HepG2 (cell line): Measurements from ENCODE around the gene SERPINA3. TPM values are rescaled to one million over a fixed set of nuclear protein-coding genes. Genes with fewer than 3 reads are reported as not detected.

Experiments used
- CHCHD3 ChIP-seq: sonication (generic); formaldehyde crosslinking; IDR thresholded peaks from 2 replicates; pipeline ENCODE4 v1.8.0; 2022; ENCODE audit warnings: mild to moderate bottlenecking, missing genetic modification reagents, moderate library complexity
- EHMT2 ChIP-seq: fragments of 200-600 bp; sonication (generic); IDR thresholded peaks from 2 replicates; pipeline ENCODE4 v1.7.0; 2017; ENCODE audit warnings: antibody characterized with exemption, low read depth, low read length, borderline replicate concordance
- FOSL2 ChIP-seq: sonication (generic); formaldehyde crosslinking; IDR thresholded peaks from 2 replicates; pipeline ENCODE4 v1.4.0; 2020; ENCODE audit warnings: missing genetic modification reagents
- FOXA1 ChIP-seq, 2 experiments: fragments of 450-650 bp in 1 of 2; sonication (generic) in 1 of 2; formaldehyde crosslinking in 1 of 2; IDR thresholded peaks; 2 replicates each; pipeline versions ENCODE4 v1.4.0 to v1.6.1; 2016 to 2020; ENCODE audit warnings: missing genetic modification reagents in 1 of 2
- HNF4A ChIP-seq: sonication (generic); formaldehyde crosslinking; IDR thresholded peaks from 2 replicates; pipeline ENCODE4 v1.4.0; 2020; ENCODE audit warnings: missing genetic modification reagents
- RELA ChIP-seq: sonication (generic); formaldehyde crosslinking; IDR thresholded peaks from 2 replicates; pipeline ENCODE4 v1.4.0; 2020; ENCODE audit warnings: missing genetic modification reagents
- REPIN1 ChIP-seq: sonication (generic); formaldehyde crosslinking; IDR thresholded peaks from 2 replicates; pipeline ENCODE4 v1.8.0; 2022; ENCODE audit warnings: missing genetic modification reagents, low read depth, mild to moderate bottlenecking, borderline replicate concordance
- RXRB ChIP-seq: IDR thresholded peaks from 2 replicates; pipeline ENCODE4 v1.6.1; 2016; ENCODE audit warnings: borderline replicate concordance, missing genetic modification reagents, missing compliant biosample characterization
- SIN3B ChIP-seq: fragments of 150-350 bp; IDR thresholded peaks from 2 replicates; pipeline ENCODE4 v1.6.1; 2014; ENCODE audit warnings: low read length
- SMARCE1 ChIP-seq: fragments of 450-650 bp; IDR thresholded peaks from 2 replicates; pipeline ENCODE4 v1.6.1; 2017; ENCODE audit warnings: borderline replicate concordance
- STAG1 ChIP-seq: sonication (generic); formaldehyde crosslinking; IDR thresholded peaks from 2 replicates; pipeline ENCODE4 v1.4.0; 2020; ENCODE audit warnings: missing genetic modification reagents
- TBL1XR1 ChIP-seq: fragments of 150-350 bp; IDR thresholded peaks from 2 replicates; pipeline ENCODE4 v1.6.1; 2014; ENCODE audit warnings: borderline replicate concordance, low read length; ENCODE audit not compliant: partially characterized antibody
- TCF7 ChIP-seq: sonication (generic); IDR thresholded peaks from 2 replicates; pipeline ENCODE4 v1.6.1; 2016; ENCODE audit warnings: antibody characterized with exemption, low read depth
- TOE1 ChIP-seq: sonication (generic); formaldehyde crosslinking; IDR thresholded peaks from 2 replicates; pipeline ENCODE4 v1.4.0; 2020; ENCODE audit warnings: mild to moderate bottlenecking, missing genetic modification reagents
- YEATS4 ChIP-seq: sonication (generic); formaldehyde crosslinking; IDR thresholded peaks from 2 replicates; pipeline ENCODE4 v1.4.0; 2020; ENCODE audit warnings: missing genetic modification reagents, borderline replicate concordance
- ZFX ChIP-seq: sonication (generic); formaldehyde crosslinking; IDR thresholded peaks from 2 replicates; pipeline ENCODE4 v1.4.0; 2020; ENCODE audit warnings: mild to moderate bottlenecking, low read depth, missing genetic modification reagents, moderate library complexity
- ZNF253 ChIP-seq: sonication (generic); formaldehyde crosslinking; IDR thresholded peaks from 2 replicates; pipeline ENCODE4 v1.8.0; 2022; ENCODE audit warnings: mild to moderate bottlenecking, missing genetic modification reagents, borderline replicate concordance
- ZNF292 ChIP-seq: sonication (generic); formaldehyde crosslinking; IDR thresholded peaks from 2 replicates; pipeline ENCODE4 v1.8.1; 2022; ENCODE audit warnings: mild to moderate bottlenecking, low read depth, missing genetic modification reagents, borderline replicate concordance
- ZNF407 ChIP-seq: sonication (generic); formaldehyde crosslinking; IDR thresholded peaks from one replicate; pipeline ENCODE4 v1.5.1; 2020; ENCODE audit warnings: mild to moderate bottlenecking, missing genetic modification reagents; ENCODE audit errors: not compliant biosample characterization
- ZNF549 ChIP-seq: sonication (generic); formaldehyde crosslinking; IDR thresholded peaks from 2 replicates; pipeline ENCODE4 v1.5.0; 2020; ENCODE audit warnings: missing genetic modification reagents
- ZNF720 ChIP-seq: sonication (generic); formaldehyde crosslinking; IDR thresholded peaks from 2 replicates; pipeline ENCODE4 v1.4.0; 2020; ENCODE audit warnings: missing genetic modification reagents
- ZNF775 ChIP-seq: sonication (generic); formaldehyde crosslinking; IDR thresholded peaks from 2 replicates; pipeline ENCODE4 v1.4.0; 2020; ENCODE audit warnings: missing genetic modification reagents, mild to moderate bottlenecking, moderate library complexity, borderline replicate concordance
- polyA plus RNA-seq, 8 experiments: library from polyadenylated mRNA; depleted of rRNA in 3 of 8; stranded (reverse) in 7 of 8; unstranded in 1 of 8; fragments of >200 nt; fragmentation: Illumina TruSeq in 4 of 8; extraction: Trizol in 4 of 8; gene quantifications; 2 replicates each; pipeline versions ENCODE4 v1.2.1 to v1.2.3, GENCODE V29; 2011 to 2016; ENCODE audit warnings: low read depth in 4 of 8, missing spikeins in 1 of 8, mixed read lengths in 1 of 8; ENCODE audit not compliant: insufficient read depth in 1 of 8
- total RNA-seq, 5 experiments: library from RNA; depleted of rRNA; stranded (reverse); fragments of >200 nt; fragmentation: Illumina TruSeq; extraction: Trizol; gene quantifications; 2 replicates each; pipeline ENCODE4 v1.2.3, GENCODE V29; 2016; ENCODE audit warnings: low read depth in 1 of 5

SERPINA3 gene
- total and polyA plus RNA-seq, 2 of the 13 experiments (the other 11 are each of a cell fraction or from before 2014, with no cell fraction given) = 825 to 2,200 TPM

- TF ChIP-seq TCF7 (no peak), REPIN1 (CRISPR knock-in tag) (no peak), RXRB (0 out of 2 replicates have a peak, but pooled peaks have one; percentile 12), RELA (no peak), FOXA1 (IDR thresholded peaks at IDR 0.05) (no peak), FOXA1 (CRISPR knock-in tag; IDR thresholded peaks at IDR 0.05) (no peak; the same call in 1 of the 2 replicates), FOSL2 (CRISPR knock-in tag) (peak; percentile 86), STAG1 (CRISPR knock-in tag) (no peak), SMARCE1 (no peak), ZFX (CRISPR knock-in tag) (peak; percentile 65), HNF4A (CRISPR knock-in tag) (peak; percentile 55), ZNF253 (CRISPR knock-in tag) (no peak), ZNF407 (CRISPR knock-in tag) (no peak), YEATS4 (no peak), TBL1XR1 (no peak), TOE1 (no peak), SIN3B (no peak), ZNF292 (CRISPR knock-in tag) (0 out of 2 replicates have a peak, but pooled peaks have one; percentile 33), ZNF549 (CRISPR knock-in tag) (no peak), EHMT2 (no peak), ZNF775 (no peak), CHCHD3 (CRISPR knock-in tag) (no peak), ZNF720 (CRISPR knock-in tag) (no peak)
These were observed 10.3 kb upstream of the SERPINA3 start (continued) for GRCh38 chr14:94601884-94602391.
